AG10803 (cell line): ENCODE results near the gene ITGBL1.

ENCODE experiments used
- DNase-seq: peaks from one replicate; pipeline ENCODE4 v3.0.0; 2010; ENCODE audit warnings: low read depth
- H3K4me3 ChIP-seq: 2 replicates; pipeline ENCODE4 v1.5.1; 2011; ENCODE audit warnings: mild to moderate bottlenecking, low read length, control low read depth
- TF ChIP-seq, protein P1 (sequence below): conservative IDR thresholded peaks from 2 replicates; pipeline ENCODE4 v1.5.1; 2011; ENCODE audit warnings: mild to moderate bottlenecking, low read length, control low read depth, inconsistent platforms

The ITGBL1 gene

DNA sequence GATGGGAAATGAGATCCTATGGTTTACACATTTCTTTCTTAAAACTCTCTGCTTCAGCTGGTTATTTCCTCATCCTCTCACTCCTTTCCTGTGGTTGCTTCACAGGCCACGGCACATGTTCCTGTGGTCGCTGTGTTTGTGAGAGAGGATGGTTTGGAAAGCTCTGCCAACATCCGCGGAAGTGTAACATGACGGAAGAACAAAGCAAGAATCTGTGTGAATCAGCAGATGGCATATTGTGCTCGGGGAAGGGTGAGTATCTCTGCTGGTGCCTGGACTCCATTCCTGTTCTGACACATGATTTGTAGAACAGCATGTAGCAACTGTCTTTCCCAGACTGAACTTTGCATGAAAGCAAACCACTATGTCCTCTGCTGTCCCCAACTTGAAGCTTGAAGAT is 254.2 kb downstream of the ITGBL1 start:
- no peak overlapping the region for H3K4me3 ChIP-seq
- TF ChIP-seq, protein P1, sequence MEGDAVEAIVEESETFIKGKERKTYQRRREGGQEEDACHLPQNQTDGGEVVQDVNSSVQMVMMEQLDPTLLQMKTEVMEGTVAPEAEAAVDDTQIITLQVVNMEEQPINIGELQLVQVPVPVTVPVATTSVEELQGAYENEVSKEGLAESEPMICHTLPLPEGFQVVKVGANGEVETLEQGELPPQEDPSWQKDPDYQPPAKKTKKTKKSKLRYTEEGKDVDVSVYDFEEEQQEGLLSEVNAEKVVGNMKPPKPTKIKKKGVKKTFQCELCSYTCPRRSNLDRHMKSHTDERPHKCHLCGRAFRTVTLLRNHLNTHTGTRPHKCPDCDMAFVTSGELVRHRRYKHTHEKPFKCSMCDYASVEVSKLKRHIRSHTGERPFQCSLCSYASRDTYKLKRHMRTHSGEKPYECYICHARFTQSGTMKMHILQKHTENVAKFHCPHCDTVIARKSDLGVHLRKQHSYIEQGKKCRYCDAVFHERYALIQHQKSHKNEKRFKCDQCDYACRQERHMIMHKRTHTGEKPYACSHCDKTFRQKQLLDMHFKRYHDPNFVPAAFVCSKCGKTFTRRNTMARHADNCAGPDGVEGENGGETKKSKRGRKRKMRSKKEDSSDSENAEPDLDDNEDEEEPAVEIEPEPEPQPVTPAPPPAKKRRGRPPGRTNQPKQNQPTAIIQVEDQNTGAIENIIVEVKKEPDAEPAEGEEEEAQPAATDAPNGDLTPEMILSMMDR: no peak
- DNase-seq: peak; percentile 99

DNA sequence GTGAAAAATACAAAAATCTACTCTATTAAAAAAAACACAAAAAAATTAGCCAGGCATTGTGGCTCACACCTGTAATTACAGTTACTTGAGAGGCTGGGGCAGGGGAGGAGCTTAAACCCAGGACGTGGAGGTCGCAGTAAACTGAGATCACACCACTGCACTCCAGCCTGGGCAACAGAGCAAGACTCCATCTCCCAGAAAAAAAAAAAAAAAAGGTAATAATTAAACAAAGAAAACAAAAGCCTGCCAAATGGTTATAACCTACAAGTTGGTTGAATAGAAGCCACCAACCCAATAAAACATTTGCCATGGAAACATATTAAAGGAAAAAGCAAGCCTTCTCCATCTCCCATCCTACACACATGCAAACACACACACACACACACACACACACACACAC is 255.2 kb downstream of the ITGBL1 start:
- TF ChIP-seq, protein P1: no peak
- no peak for DNase-seq
- H3K4me3 ChIP-seq: no peak overlapping the region

DNA sequence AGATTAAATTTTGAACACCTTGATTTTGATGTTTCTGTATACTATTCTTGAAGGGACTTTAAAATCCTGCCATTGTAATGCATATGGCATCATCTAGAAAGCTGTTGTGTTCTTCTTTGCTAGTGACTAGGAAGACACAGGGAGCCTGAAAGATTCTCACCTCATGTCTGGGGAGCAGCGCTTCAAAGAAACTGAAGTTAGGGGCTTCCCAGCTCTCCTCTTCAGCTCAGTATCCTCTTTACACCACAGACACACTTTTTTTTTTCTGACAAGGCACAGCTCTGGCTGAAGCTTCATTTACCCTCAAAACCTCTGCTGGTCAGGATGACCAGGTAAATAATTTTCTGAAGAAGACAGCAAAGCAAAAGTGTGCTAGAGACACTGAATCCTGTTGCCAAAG is 255.6 kb downstream of the ITGBL1 start:
- H3K4me3 ChIP-seq: no peak overlapping the region
- DNase-seq: no peak
- TF ChIP-seq, protein P1: no peak

DNA sequence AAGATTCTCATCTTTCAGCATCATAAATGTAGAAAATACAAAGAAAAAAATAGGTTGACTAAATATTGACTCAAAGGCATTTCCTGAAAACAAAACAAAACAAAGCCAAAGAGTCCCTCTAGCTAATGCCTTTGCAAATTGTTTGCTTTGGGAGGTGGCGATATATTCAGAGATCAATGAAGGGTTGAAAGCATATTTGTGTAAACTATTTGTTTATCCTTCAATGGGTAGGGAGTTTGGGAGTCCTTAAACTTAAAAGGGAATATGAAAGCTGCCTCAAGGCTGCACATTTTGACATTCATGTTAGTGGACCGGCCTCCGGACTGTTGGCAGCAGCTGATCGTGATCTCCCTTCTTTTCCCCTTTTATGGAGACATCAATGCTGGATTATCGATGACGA is 257.5 kb downstream of the ITGBL1 start:
- DNase-seq: no peak
- no peak overlapping the region for H3K4me3 ChIP-seq
- TF ChIP-seq, protein P1: no peak

DNA sequence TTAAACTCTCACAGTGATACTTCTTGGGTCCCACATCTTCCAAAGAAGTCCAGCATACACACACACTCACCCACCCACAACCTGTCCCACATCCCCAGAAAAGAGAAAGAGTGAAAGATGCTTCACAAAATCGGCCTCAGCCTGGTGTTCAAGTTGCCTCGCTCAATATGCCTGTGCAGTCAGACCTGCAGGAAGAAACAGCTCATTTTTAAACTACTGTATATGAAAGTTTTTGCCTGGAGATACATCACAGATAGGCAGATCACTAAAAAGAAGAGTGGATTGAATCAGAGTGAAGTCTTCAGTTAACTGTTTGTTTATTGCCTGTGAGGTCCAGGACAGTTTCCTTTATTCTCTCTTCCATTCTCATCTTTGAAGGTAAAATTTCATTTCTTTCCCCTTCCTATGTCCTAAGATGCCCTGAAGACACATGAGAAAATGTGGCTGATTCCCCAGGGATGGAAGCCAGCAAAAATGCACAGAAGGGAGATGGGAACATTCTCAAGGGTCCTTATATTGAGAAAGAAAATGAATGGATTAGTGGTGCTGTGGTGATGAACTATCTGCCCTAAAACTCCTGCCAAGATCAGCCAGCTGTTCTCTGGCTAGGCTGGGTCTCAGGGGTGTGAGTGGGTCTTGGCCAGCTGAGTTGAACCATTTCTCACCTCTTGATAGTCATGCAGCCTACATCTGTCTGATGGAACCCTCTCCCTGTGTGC is 259.0 kb downstream of the ITGBL1 start:
- TF ChIP-seq, protein P1: no peak

DNA sequence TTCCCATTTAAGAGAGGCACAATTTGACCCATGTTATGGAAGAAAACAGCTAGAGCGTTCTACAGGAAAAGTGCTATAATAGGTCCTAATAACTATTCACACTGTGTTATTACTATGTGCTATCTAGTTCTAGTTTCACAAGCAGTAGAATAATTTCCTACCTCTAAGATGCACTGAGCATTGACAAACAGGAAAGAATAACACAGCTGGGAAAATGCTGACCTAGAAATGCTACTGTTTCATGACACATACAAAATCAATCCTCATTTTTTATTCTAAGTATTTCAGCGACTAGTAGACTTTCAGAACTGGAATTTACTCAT is 259.5 kb downstream of the ITGBL1 start:
- no peak for DNase-seq
- TF ChIP-seq, protein P1: no peak
- no peak overlapping the region for H3K4me3 ChIP-seq

More for the DNA sequence above, 259.0 kb downstream of the ITGBL1 start:
- DNase-seq: no peak
- no peak overlapping the region for H3K4me3 ChIP-seq

DNA sequence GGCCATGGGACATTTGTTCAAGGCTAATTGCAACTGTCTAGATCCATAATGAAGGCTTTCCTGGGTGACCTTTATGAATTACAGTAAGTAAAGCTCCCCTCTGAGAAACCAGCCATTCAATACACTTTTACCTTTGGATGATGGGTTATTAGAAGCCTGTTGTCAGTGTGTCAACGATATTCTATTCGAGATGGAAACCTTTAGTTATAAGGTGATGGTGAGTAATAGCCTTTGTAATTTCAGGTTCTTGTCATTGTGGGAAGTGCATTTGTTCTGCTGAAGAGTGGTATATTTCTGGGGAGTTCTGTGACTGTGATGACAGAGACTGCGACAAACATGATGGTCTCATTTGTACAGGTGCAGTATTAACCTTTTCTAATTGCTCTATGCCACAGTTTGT is 261.7 kb downstream of the ITGBL1 start:
- no peak for DNase-seq
- no peak overlapping the region for H3K4me3 ChIP-seq
- TF ChIP-seq, protein P1: no peak
